ENCODE data around the gene ZCWPW1.
"Not testable (repeated sequence)": the region's sequence is repeated elsewhere in the genome, so short reads cannot be mapped to it uniquely, and the experiment has no call there.

The ZCWPW1 gene

GRCh38 chr7:100390286-100391009 lies 38.1 kb downstream of the ZCWPW1 start:
- no peak for TF ChIP-seq CTCF (conservative IDR thresholded peaks at IDR 0.05)
- H3K27ac ChIP-seq = no peak overlapping the region

- no peak overlapping the region for H3K27ac ChIP-seq
- TF ChIP-seq CTCF (conservative IDR thresholded peaks at IDR 0.05) = no peak
Observed at GRCh38 chr7:100389437-100390088, 38.9 kb downstream of the ZCWPW1 start.

GRCh38 chr7:100387695-100388094 lies 40.8 kb downstream of the ZCWPW1 start:
- no peak for TF ChIP-seq CTCF (conservative IDR thresholded peaks at IDR 0.05)
- no peak overlapping the region for H3K27ac ChIP-seq

GRCh38 chr7:100386940-100387339 lies 41.6 kb downstream of the ZCWPW1 start:
- TF ChIP-seq CTCF (conservative IDR thresholded peaks at IDR 0.05) = no peak
- no peak overlapping the region for H3K27ac ChIP-seq

- H3K27ac ChIP-seq = no peak overlapping the region
- TF ChIP-seq CTCF (conservative IDR thresholded peaks at IDR 0.05) = no peak
Observed at GRCh38 chr7:100384628-100385294, 43.7 kb downstream of the ZCWPW1 start.

- not testable (repeated sequence) for H3K27ac ChIP-seq
Observed at GRCh38 chr7:100382234-100382853, 46.2 kb downstream of the ZCWPW1 start.

GRCh38 chr7:100381531-100382233 lies 46.8 kb downstream of the ZCWPW1 start:
- not testable (repeated sequence) for H3K27ac ChIP-seq

GRCh38 chr7:100380196-100380595 lies 48.3 kb downstream of the ZCWPW1 start:
- no peak overlapping the region for H3K27ac ChIP-seq
- no peak for TF ChIP-seq CTCF (conservative IDR thresholded peaks at IDR 0.05)

Data from VCaP (cell line).